ENCODE measurements around the gene DPH6.
"Not testable (repeated sequence)": the region's sequence is repeated elsewhere in the genome, so short reads cannot be mapped to it uniquely, and the experiment has no call there.

Gene DPH6

GRCh38 chr15:35349916-35350315, 196.0 kb downstream of the DPH6 start:
- DNase-seq (ENCODE audit: insufficient read length, low spot score) = no peak
- FAIRE-seq = no peak
- no peak for TF ChIP-seq CTCF (IDR thresholded peaks at IDR 0.05; ENCODE audit: insufficient read depth, missing control alignments)

- FAIRE-seq (no peak), DNase-seq (ENCODE audit: insufficient read length, low spot score) (no peak)
- TF ChIP-seq CTCF (IDR thresholded peaks at IDR 0.05; ENCODE audit: insufficient read depth, missing control alignments) = no peak
Observed at GRCh38 chr15:35330916-35331315, 215.0 kb downstream of the DPH6 start.

- no peak for FAIRE-seq
- TF ChIP-seq CTCF (IDR thresholded peaks at IDR 0.05; ENCODE audit: insufficient read depth, missing control alignments) = no peak
- no peak for DNase-seq (ENCODE audit: insufficient read length, low spot score)
Observed at GRCh38 chr15:35330048-35330695, 215.8 kb downstream of the DPH6 start.

GRCh38 chr15:35329521-35329961, 216.4 kb downstream of the DPH6 start:
- DNase-seq (ENCODE audit: insufficient read length, low spot score) = no peak
- no peak for FAIRE-seq
- no peak for TF ChIP-seq CTCF (IDR thresholded peaks at IDR 0.05; ENCODE audit: insufficient read depth, missing control alignments)

DNA sequence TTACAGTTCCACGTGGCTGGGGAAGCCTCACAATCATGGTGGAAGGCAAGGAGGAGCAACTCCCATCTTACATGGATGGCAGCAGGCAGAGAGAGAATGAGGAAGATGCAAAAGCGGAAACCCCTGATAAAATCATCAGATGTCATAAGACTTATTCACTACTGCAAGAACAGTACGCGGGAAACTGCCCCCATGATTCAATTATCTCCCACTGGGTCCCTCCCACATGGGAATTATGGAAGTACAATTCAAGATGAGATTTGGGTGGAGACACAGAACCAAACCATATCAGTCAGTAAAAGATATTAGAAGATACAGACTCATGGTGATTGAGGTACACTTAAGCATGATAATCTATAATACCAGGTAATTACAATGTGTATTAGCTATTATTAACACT, 217.1 kb downstream of the DPH6 start:
- not testable (repeated sequence) for FAIRE-seq; DNase-seq (ENCODE audit: insufficient read length, low spot score)

- no peak for FAIRE-seq
- DNase-seq (ENCODE audit: insufficient read length, low spot score) = no peak
- TF ChIP-seq CTCF (IDR thresholded peaks at IDR 0.05; ENCODE audit: insufficient read depth, missing control alignments) = no peak
Observed at GRCh38 chr15:35327789-35328188, 218.2 kb downstream of the DPH6 start.

- no peak for DNase-seq (ENCODE audit: insufficient read length, low spot score)
- TF ChIP-seq CTCF (IDR thresholded peaks at IDR 0.05; ENCODE audit: insufficient read depth, missing control alignments) = no peak
- no peak for FAIRE-seq
Observed at GRCh38 chr15:35325374-35325941, 220.5 kb downstream of the DPH6 start.
